SIG-M5 (cell line): ENCODE data around the gene TMEM72.

Experiments
- DNase-seq: peaks from one replicate; lab custom pipeline; 2025; lab: John Stamatoyannopoulos, UW

The TMEM72 gene

GRCh38 chr10:44955413-44956070, 44.4 kb downstream of the TMEM72 start:
- DNase-seq, result no peak

- no peak for DNase-seq
Measured at GRCh38 chr10:44956226-44956625, 45.1 kb downstream of the TMEM72 start.

- no peak for DNase-seq
Measured at GRCh38 chr10:44956717-44957706, 45.9 kb downstream of the TMEM72 start.

- DNase-seq, result no peak
Measured at GRCh38 chr10:44958196-44958897, 47.2 kb downstream of the TMEM72 start.

- no peak for DNase-seq
Measured at GRCh38 chr10:44958898-44959246, 47.7 kb downstream of the TMEM72 start.

GRCh38 chr10:44959247-44960087, 48.3 kb downstream of the TMEM72 start, which contains the start of gene RASSF4:
Gene RASSF4 (plus strand): TSS chr10:44959802. CDS start chr10:44970203, 10,401 bp downstream.
- no peak for DNase-seq

- no peak for DNase-seq
Measured at GRCh38 chr10:44960088-44960460, 48.9 kb downstream of the TMEM72 start.

GRCh38 chr10:44960482-44961229, 49.5 kb downstream of the TMEM72 start:
- no peak for DNase-seq

GRCh38 chr10:44961230-44961571, 50.1 kb downstream of the TMEM72 start:
- no peak for DNase-seq

- DNase-seq, result no peak
Measured at GRCh38 chr10:44961931-44962750, 51.0 kb downstream of the TMEM72 start.

- no peak for DNase-seq
Measured at GRCh38 chr10:44962870-44963738, 52.0 kb downstream of the TMEM72 start.

- DNase-seq, result no peak
Measured at GRCh38 chr10:44963772-44964633, 52.9 kb downstream of the TMEM72 start.

GRCh38 chr10:44965104-44965503, 54.0 kb downstream of the TMEM72 start:
- no peak for DNase-seq

- DNase-seq, result no peak
Measured at GRCh38 chr10:44965651-44966097, 54.5 kb downstream of the TMEM72 start.

GRCh38 chr10:44966129-44966815, 55.1 kb downstream of the TMEM72 start:
- DNase-seq, result no peak

- DNase-seq, result no peak
Measured at GRCh38 chr10:44966816-44967509, 55.8 kb downstream of the TMEM72 start.

GRCh38 chr10:44967616-44968015, 56.5 kb downstream of the TMEM72 start:
- no peak for DNase-seq
